Fibroblast of lung (primary cell): ENCODE measurements around the gene OR13J1.

ENCODE experiments used
- EZH2 ChIP-seq: IDR thresholded peaks from 2 replicates; pipeline ENCODE4 v1.5.1; 2012; ENCODE audit warnings: low read length, control low read depth, mild to moderate bottlenecking; ENCODE audit errors: missing control alignments
- TF ChIP-seq, protein P1 (sequence below), 2 donors: IDR thresholded peaks in 1 of 2; conservative IDR thresholded peaks in 1 of 2; 1 replicate in 1 of 2; 2 replicates in 1 of 2; pipeline ENCODE4 v1.5.1; 2011 to 2012; ENCODE audit warnings: low read length in 2 of 2, control low read depth in 1 of 2, inconsistent platforms in 1 of 2, low read depth in 1 of 2, mild to moderate bottlenecking in 1 of 2

GRCh38 chr9:35845824-35846771, 24.1 kb downstream of the OR13J1 start:
- TF ChIP-seq, protein P1, sequence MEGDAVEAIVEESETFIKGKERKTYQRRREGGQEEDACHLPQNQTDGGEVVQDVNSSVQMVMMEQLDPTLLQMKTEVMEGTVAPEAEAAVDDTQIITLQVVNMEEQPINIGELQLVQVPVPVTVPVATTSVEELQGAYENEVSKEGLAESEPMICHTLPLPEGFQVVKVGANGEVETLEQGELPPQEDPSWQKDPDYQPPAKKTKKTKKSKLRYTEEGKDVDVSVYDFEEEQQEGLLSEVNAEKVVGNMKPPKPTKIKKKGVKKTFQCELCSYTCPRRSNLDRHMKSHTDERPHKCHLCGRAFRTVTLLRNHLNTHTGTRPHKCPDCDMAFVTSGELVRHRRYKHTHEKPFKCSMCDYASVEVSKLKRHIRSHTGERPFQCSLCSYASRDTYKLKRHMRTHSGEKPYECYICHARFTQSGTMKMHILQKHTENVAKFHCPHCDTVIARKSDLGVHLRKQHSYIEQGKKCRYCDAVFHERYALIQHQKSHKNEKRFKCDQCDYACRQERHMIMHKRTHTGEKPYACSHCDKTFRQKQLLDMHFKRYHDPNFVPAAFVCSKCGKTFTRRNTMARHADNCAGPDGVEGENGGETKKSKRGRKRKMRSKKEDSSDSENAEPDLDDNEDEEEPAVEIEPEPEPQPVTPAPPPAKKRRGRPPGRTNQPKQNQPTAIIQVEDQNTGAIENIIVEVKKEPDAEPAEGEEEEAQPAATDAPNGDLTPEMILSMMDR (conservative IDR thresholded peaks at IDR 0.05 in 1 of 2, IDR thresholded peaks at IDR 0.05 in 1 of 2; ENCODE audit: low read depth in 1 of 2, low read length in 2 of 2) = no peak
- TF ChIP-seq EZH2 = no peak
